Uterus (tissue), 2 donors: ENCODE measurements around the gene CDH4.

Experiments
- POLR2A ChIP-seq, 2 donors: fragments of 450-650 bp; IDR thresholded peaks; one replicate each; pipeline ENCODE4 v1.6.1; 2016; ENCODE audit warnings: antibody characterized with exemption in 2 of 2, mild to moderate bottlenecking in 1 of 2, moderate library complexity in 1 of 2
- TF ChIP-seq, protein P1 (sequence below), 4 experiments: fragments of 200-600 bp in 2 of 4; fragments of 450-650 bp in 2 of 4; sonication (generic) in 2 of 4; IDR thresholded peaks; one replicate each; pipeline ENCODE4 v1.5.1; 2016 to 2019; ENCODE audit warnings: antibody characterized with exemption in 4 of 4, mild to moderate bottlenecking in 2 of 4, moderate library complexity in 1 of 4

DNA sequence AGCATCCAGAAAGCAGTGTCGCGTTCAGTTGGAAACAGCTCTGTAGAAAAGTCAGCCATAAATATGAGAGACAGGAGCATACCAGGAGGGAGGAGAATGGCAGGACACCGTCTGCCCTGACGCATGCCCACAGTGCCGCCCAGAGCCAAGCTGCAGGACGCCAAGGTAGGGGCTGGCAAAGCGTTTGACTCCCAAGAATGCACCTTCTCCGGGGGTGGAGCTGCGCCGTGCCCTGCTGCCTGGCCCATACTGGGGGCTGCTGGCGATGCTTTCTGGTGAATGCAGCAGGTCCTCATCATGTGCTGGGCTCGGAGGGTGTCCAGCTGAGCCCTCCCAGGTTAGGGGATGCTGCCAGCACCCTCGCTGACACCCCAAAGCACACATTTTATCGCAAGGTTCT lies 349.8 kb downstream of the CDH4 start:
- TF ChIP-seq POLR2A (IDR thresholded peaks at IDR 0.05) = no peak
- TF ChIP-seq, protein P1, sequence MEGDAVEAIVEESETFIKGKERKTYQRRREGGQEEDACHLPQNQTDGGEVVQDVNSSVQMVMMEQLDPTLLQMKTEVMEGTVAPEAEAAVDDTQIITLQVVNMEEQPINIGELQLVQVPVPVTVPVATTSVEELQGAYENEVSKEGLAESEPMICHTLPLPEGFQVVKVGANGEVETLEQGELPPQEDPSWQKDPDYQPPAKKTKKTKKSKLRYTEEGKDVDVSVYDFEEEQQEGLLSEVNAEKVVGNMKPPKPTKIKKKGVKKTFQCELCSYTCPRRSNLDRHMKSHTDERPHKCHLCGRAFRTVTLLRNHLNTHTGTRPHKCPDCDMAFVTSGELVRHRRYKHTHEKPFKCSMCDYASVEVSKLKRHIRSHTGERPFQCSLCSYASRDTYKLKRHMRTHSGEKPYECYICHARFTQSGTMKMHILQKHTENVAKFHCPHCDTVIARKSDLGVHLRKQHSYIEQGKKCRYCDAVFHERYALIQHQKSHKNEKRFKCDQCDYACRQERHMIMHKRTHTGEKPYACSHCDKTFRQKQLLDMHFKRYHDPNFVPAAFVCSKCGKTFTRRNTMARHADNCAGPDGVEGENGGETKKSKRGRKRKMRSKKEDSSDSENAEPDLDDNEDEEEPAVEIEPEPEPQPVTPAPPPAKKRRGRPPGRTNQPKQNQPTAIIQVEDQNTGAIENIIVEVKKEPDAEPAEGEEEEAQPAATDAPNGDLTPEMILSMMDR (IDR thresholded peaks at IDR 0.05) = no peak
